Activated naive CD8-positive, alpha-beta T cell treated with anti-CD3 and anti-CD28 coated beads for 36 hours (primary cell): ENCODE results near the gene ZNF280C. TPM values are rescaled to one million over a fixed set of nuclear protein-coding genes. Genes with fewer than 3 reads are reported as not detected.
A peak's percentile ranks its signal among the peaks of the same experiment; 100 is the strongest.
"Not testable (repeated sequence)": the region's sequence is repeated elsewhere in the genome, so short reads cannot be mapped to it uniquely, and the experiment has no call there.

Source experiments
- DNase-seq: peaks from one replicate; pipeline ENCODE4 v3.0.0; 2021
- H3K27ac Mint-ChIP-seq: one replicate; pipeline ENCODE4 v1.8.0; 2022; ENCODE audit warnings: mild to moderate bottlenecking, moderate library complexity, mixed read lengths
- H3K27me3 Mint-ChIP-seq: one replicate; pipeline ENCODE4 v1.8.0; 2022; ENCODE audit warnings: mild to moderate bottlenecking, mixed read lengths
- H3K36me3 Mint-ChIP-seq: one replicate; pipeline ENCODE4 v1.8.0; 2021; ENCODE audit warnings: mild to moderate bottlenecking, mixed read lengths
- H3K4me1 Mint-ChIP-seq: one replicate; pipeline ENCODE4 v1.8.0; 2021; ENCODE audit warnings: mixed read lengths
- H3K4me3 Mint-ChIP-seq: one replicate; pipeline ENCODE4 v1.8.0; 2022; ENCODE audit warnings: mild to moderate bottlenecking, moderate library complexity, mixed read lengths
- H3K9me3 Mint-ChIP-seq: one replicate; pipeline ENCODE4 v1.8.0; 2022; ENCODE audit warnings: mixed read lengths
- total RNA-seq, 2 experiments: library from RNA; stranded (reverse); gene quantifications; one replicate each; pipeline ENCODE4 v1.2.3, GENCODE V29; 2021

Gene ZNF280C
- total RNA-seq, 2 experiments from 2014 or later, result 5.8 to 6.5 TPM

DNA sequence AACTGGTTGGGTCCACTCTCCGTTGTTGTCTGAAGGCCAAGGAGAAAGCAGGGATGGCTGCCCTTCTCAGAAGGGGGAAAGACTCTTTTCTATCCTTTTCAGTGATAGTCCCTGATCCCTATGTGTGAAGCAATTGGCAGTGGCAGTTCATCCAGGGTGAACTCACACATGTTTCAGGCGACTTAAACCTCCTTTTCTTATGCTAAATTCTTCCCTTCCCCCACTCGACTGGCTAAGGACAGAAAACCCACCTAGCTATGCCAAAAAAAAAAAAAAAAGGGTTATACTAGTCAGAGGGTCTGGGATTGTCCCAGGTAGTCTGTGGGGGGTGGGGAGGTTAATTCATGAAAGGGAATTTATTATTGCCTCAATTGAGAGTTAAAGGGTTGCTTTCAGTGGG lies 12.2 kb upstream of the ZNF280C start:
- no peak overlapping the region for H3K4me3 Mint-ChIP-seq
- DNase-seq, result no peak
- no peak overlapping the region for H3K27ac Mint-ChIP-seq
- no peaks in the 10 kb centered on the region for H3K4me1 Mint-ChIP-seq
- H3K9me3 Mint-ChIP-seq, result no peaks in the 10 kb centered on the region
- H3K36me3 Mint-ChIP-seq, result no peaks in the 10 kb centered on the region
- H3K27me3 Mint-ChIP-seq, result no peaks in the 10 kb centered on the region

DNA sequence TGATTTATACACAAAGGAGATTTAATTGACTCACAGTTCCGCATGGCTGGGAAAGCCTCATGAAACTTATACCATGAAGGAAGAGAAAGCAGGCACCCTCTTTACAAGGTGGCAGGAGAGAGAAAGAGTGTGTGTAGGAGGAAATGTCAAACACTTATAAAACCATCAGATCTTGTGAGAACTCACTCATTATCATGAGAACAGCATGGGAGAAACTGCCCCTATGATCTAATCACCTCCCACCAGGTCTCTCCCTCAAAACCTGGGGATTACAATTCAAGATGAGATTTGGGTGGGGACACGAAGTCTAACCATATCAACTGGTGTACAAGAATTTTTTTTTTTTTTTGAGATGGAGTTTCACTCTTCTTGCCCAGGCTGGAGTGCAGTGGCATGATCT lies 3.6 kb upstream of the ZNF280C start:
- H3K27me3 Mint-ChIP-seq, H3K4me3 Mint-ChIP-seq, DNase-seq, H3K36me3 Mint-ChIP-seq, H3K9me3 Mint-ChIP-seq, H3K27ac Mint-ChIP-seq, H3K4me1 Mint-ChIP-seq: not testable (repeated sequence)

DNA sequence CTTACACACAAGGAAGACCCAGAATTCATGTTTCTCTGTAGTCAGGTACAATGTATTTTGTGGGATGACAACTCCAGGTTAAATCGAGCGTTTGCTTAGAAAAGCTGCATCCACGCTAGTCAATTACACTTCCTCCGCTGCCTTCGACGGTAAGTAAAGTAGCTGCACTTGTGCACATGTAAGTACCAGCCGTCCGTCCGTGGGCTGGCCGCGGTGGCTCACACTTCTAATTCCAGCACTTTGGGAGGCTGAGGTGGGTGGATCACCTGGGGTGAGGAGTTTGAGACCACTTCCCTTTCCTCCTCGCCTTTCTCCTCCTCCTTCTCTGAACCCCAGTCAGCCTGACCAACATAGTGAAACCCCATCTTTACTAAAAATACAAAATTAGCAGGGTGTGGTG lies 692 bp upstream of the ZNF280C start:
- H3K9me3 Mint-ChIP-seq, H3K27ac Mint-ChIP-seq, H3K27me3 Mint-ChIP-seq, DNase-seq, H3K36me3 Mint-ChIP-seq, H3K4me3 Mint-ChIP-seq: not testable (repeated sequence)
- H3K4me1 Mint-ChIP-seq, result peaks cover 10% of the 10 kb centered on the region

DNA sequence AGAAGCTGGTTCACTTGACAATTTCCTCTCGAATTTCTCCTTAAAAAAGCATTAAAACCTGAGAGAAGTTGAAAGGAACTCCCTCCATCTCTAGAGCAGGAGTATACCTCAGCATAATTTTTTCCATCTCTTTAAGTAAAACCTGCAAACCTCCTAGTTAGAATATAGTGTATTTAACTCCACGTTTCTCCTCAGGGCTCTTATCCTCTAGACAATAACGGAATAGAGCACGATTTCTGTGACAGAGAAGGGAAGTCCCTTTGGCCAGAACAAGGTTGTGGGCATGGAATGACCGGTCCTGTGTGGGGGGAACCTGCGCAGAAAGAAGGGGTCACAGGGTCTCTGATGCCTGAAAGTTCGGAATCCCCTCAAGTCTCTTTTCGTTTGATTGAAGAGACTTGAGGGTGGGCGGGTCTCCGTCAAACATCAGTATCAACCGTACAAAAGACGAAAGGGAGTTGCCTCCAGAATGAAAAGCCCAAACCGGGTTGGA lies 697 bp downstream of the ZNF280C start:
- no peaks in the 10 kb centered on the region for H3K36me3 Mint-ChIP-seq
- peak overlapping the region; percentile 85 for H3K27ac Mint-ChIP-seq
- no peak for DNase-seq
- peaks cover 10% of the 10 kb centered on the region for H3K4me1 Mint-ChIP-seq
- H3K9me3 Mint-ChIP-seq, result peaks cover 2% of the 10 kb centered on the region
- peak overlapping the region; percentile 87 for H3K4me3 Mint-ChIP-seq
- no peaks in the 10 kb centered on the region for H3K27me3 Mint-ChIP-seq

DNA sequence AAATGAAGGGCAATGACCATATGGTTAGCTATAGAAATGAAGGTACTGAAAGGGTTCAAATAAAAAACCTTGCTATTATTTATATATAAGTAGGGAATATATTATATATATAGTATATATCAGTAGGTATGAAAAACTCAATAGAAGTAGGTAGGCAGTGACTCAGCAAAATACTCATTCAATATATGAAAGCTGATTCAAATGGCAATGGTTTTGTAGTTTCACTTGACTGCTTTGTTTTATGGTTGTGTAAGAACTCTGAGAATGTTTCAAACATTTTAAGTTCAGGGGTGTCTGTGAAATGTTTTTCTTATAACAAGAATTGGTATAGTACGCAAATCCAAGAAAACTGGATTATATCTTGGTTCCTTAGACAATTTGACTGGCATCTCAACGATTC lies 4.1 kb downstream of the ZNF280C start:
- DNase-seq, result no peak
- no peak overlapping the region for H3K27ac Mint-ChIP-seq
- peaks cover 2% of the 10 kb centered on the region for H3K9me3 Mint-ChIP-seq
- no peak overlapping the region for H3K4me3 Mint-ChIP-seq
- H3K36me3 Mint-ChIP-seq, result peaks cover 3% of the 10 kb centered on the region
- no peaks in the 10 kb centered on the region for H3K27me3 Mint-ChIP-seq
- peaks cover 14% of the 10 kb centered on the region for H3K4me1 Mint-ChIP-seq

DNA sequence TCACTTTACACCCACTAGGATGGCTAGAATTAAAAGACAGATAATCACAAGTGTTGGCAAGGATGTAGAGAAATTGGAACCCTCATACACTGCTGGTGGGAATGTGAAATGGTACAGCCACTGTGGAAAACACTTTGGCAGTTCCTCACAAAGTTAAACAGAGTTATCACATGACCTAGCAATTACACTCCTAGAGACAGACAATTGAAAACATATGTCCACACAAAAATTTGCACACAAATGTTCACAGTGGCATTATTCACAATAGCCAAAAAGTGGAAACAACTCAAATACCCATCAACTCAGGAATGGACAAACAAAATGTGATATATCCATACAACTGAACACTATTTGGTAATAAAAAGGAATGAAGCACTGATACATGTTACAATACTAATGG lies 5.7 kb downstream of the ZNF280C start:
- peaks cover 3% of the 10 kb centered on the region for H3K36me3 Mint-ChIP-seq
- H3K27me3 Mint-ChIP-seq, result no peaks in the 10 kb centered on the region
- no peak for DNase-seq
- no peak overlapping the region for H3K27ac Mint-ChIP-seq
- no peak overlapping the region for H3K4me3 Mint-ChIP-seq
- no peaks in the 10 kb centered on the region for H3K9me3 Mint-ChIP-seq
- H3K4me1 Mint-ChIP-seq, result peaks cover 14% of the 10 kb centered on the region

DNA sequence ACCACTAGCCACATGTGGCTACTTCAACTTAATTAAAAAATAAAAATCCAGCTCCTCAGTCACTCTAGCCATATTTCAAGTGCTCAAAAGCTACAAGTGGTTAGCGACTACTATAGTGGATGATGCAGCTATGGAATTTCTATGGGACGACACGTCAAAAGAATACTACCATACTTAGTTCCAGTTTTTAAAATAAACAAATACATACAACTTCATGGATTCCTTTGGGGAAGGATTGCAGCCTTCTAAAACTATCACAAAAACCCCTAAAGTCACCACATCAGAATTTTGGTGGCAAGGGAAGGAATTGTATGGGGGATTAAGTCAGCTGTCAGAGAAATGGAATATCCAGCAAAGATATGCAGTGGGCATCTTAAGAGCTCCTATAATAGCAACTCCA lies 6.5 kb downstream of the ZNF280C start:
- no peak for DNase-seq
- no peaks in the 10 kb centered on the region for H3K9me3 Mint-ChIP-seq
- H3K4me1 Mint-ChIP-seq, result peaks cover 10% of the 10 kb centered on the region
- H3K27ac Mint-ChIP-seq, result no peak overlapping the region
- H3K36me3 Mint-ChIP-seq, result peaks cover 3% of the 10 kb centered on the region
- H3K4me3 Mint-ChIP-seq, result no peak overlapping the region
- no peaks in the 10 kb centered on the region for H3K27me3 Mint-ChIP-seq

DNA sequence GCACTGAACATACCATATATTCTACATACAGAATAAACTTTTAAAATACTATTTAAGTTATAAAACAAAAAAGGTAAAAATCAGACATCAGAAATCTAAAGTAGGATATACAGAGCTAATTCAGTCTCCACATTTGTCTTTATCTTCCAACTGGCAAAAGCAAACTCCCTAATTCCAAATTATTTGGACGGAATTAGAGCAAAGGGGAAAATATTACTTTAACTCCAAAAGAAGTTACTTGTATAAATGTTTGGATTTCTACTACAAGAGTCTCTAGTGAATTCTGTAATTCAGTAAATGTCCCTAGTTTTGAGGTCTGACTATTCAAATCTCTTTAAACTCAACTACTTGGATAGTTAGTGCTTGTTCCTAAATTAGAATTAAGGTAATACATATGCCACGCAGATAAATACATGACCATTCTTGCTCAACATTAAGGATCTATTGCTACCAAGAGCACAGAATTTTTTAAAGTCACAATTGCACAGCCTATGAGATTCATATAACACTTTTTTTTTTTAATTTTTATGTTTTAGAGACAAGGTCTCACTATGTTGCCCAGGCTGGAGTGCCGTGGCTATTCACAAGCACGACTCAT lies 7.3 kb downstream of the ZNF280C start:
- H3K27ac Mint-ChIP-seq, result no peak overlapping the region

DNA sequence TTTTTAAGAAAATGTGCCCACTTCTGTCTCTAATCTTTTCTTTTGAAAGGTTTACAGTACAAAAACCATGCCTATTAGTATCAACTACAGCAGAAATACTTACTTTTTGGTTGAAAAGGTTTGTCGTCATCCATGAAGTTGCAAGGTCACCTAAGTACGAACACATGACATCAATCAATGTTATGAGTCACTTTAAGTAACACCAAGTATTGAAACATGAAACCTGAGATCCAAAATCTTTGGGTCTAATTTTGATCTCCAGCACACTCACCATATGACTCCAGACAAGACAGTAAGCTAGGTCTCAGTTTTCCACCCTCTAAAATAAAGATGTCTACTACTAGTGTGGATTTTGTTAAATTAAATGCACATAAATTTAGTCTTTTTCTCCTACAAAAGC lies 8.4 kb downstream of the ZNF280C start:
- Mint-ChIP-seq H3K27ac (no peak overlapping the region), H3K9me3 (no peaks in the 10 kb centered on the region), H3K4me3 (no peak overlapping the region), H3K36me3 (peaks cover 3% of the 10 kb centered on the region), H3K4me1 (peaks cover 3% of the 10 kb centered on the region), H3K27me3 (no peaks in the 10 kb centered on the region)
- DNase-seq, result no peak

More for the DNA sequence above, 7.3 kb downstream of the ZNF280C start:
- no peaks in the 10 kb centered on the region for H3K27me3 Mint-ChIP-seq
- DNase-seq, result no peak
- peaks cover 3% of the 10 kb centered on the region for H3K36me3 Mint-ChIP-seq
- no peaks in the 10 kb centered on the region for H3K9me3 Mint-ChIP-seq
- no peak overlapping the region for H3K4me3 Mint-ChIP-seq
- peaks cover 10% of the 10 kb centered on the region for H3K4me1 Mint-ChIP-seq

DNA sequence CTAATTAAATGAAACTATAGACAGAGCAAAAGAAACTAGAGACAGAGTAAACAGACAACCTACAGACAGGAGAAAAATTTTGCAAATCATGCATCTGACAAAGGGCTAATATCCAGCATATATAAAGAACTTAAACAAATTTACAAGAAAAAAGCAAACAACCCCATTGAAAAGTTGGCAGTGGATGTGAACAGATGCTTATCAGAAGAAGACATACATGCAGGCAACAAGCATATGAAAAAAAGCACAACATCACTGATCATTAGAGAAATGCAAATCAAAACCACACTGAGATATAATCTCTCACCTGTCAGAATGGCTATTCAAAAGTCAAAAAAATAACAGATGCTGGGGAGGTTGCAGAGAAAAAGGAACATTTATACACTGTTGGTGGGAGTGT lies 14.8 kb downstream of the ZNF280C start:
- Mint-ChIP-seq H3K4me3 (no peak overlapping the region), H3K27me3 (no peaks in the 10 kb centered on the region), H3K4me1 (peaks cover 16% of the 10 kb centered on the region), H3K27ac (no peak overlapping the region), H3K36me3 (peaks cover 14% of the 10 kb centered on the region), H3K9me3 (no peaks in the 10 kb centered on the region)
- no peak for DNase-seq

DNA sequence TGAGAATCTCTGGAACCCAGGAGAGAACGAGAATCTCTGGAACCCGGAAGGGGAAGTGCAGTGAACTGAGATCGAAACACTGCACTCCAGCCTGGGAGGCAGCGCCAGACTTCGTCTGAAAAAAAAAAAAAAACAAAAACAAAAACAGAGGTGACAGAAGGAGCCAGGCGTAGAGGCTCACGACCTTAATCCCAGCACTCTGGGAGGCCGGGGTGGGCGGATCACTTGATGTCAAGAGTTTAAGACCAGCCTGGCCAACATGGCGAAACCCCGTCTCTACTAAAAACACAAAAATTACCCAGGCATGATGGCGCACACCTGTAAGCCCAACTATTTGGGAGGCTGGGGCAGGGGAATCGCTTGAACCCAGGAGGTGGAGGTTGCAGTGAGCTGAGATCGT lies 17.0 kb downstream of the ZNF280C start:
- no peak overlapping the region for H3K27ac Mint-ChIP-seq
- no peak for DNase-seq
- no peaks in the 10 kb centered on the region for H3K9me3 Mint-ChIP-seq
- H3K4me3 Mint-ChIP-seq, result no peak overlapping the region
- no peaks in the 10 kb centered on the region for H3K27me3 Mint-ChIP-seq
- H3K4me1 Mint-ChIP-seq, result peaks cover 16% of the 10 kb centered on the region
- peaks cover 15% of the 10 kb centered on the region for H3K36me3 Mint-ChIP-seq

DNA sequence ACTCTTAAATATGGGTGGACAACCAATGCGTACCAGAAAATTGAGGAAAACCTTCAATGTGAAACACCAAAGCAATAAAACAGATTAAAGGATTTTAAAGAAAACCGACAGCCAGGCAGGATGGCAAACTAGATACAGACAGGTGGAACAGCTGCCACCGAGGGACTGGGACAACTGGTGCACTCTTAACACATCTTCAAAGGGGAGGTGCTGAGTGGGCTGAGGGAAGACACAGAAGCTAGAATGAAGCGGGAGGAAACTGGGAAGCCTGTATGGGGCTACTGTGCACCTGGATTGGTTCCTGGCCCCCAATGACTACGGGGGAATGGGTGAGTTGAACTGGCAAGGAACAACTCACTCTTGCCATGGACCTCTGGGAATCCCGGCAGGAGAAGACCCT lies 20.7 kb downstream of the ZNF280C start:
- Mint-ChIP-seq H3K27ac (no peak overlapping the region), H3K36me3 (peaks cover 5% of the 10 kb centered on the region), H3K9me3 (no peaks in the 10 kb centered on the region), H3K27me3 (no peaks in the 10 kb centered on the region), H3K4me1 (peaks cover 7% of the 10 kb centered on the region), H3K4me3 (no peak overlapping the region)
- no peak for DNase-seq

DNA sequence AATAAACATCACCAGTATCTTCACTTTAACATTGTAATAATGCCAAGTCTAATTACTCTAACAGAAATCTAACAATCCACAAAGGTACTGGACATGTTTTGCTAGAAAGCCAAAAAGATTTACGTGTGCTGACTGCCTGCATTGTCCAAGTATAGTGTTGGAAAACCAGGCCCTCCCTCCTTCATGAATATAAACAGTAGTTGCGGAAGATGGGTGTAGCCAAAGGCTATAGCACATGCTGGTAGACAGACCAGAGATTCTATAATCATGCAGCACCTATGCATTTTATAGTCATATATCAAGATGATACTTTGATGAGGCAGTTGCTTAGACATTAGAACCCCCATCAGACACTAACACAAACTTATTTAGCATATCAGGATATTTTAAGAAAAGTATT lies 22.6 kb downstream of the ZNF280C start:
- no peaks in the 10 kb centered on the region for H3K27me3 Mint-ChIP-seq
- peaks cover 6% of the 10 kb centered on the region for H3K4me1 Mint-ChIP-seq
- DNase-seq, result no peak
- H3K9me3 Mint-ChIP-seq, result no peaks in the 10 kb centered on the region
- H3K36me3 Mint-ChIP-seq, result peaks cover 5% of the 10 kb centered on the region
- H3K4me3 Mint-ChIP-seq, result no peak overlapping the region
- no peak overlapping the region for H3K27ac Mint-ChIP-seq

DNA sequence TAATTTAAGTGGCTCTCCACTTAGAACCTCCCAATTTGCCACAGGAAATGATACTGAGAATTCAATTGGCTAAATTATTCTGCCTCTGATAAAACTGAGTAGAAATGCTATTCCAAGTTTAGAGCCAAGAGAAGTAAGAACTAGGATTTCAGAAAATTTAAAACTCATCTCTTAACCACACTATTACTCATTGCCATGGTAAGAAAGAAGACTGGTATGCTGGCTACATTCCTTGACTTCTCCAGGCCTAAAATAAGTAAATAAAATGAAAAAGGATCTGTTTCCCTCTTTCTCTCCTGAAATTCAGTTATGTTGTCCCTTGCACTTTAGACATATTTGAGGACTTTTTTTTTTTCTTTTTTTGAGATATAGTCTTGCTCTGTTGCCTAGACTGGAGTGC lies 23.3 kb downstream of the ZNF280C start:
- Mint-ChIP-seq H3K4me1 (peaks cover 5% of the 10 kb centered on the region), H3K9me3 (no peaks in the 10 kb centered on the region), H3K36me3 (peaks cover 5% of the 10 kb centered on the region), H3K27ac (no peak overlapping the region), H3K4me3 (no peak overlapping the region), H3K27me3 (no peaks in the 10 kb centered on the region)
- DNase-seq, result no peak

DNA sequence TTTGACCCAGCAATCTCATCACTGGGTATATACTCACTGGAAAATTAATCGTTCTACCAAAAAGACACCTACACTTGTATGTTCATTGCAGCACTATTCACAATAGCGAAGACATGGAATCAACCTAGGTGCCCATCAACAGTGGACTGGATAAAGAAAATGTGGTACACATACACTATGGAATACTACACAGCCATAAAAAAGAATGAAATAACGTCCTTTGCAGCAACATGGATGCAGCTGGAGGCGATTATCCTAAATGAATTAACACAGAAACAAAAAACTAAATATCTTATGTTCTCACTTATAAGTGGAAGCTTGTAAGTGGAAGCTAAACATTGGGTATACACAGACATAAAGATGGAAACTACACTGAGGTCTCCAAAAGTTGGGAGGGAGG lies 37.5 kb downstream of the ZNF280C start:
- H3K36me3 Mint-ChIP-seq, H3K27ac Mint-ChIP-seq, DNase-seq, H3K27me3 Mint-ChIP-seq, H3K4me1 Mint-ChIP-seq, H3K9me3 Mint-ChIP-seq, H3K4me3 Mint-ChIP-seq: not testable (repeated sequence)

DNA sequence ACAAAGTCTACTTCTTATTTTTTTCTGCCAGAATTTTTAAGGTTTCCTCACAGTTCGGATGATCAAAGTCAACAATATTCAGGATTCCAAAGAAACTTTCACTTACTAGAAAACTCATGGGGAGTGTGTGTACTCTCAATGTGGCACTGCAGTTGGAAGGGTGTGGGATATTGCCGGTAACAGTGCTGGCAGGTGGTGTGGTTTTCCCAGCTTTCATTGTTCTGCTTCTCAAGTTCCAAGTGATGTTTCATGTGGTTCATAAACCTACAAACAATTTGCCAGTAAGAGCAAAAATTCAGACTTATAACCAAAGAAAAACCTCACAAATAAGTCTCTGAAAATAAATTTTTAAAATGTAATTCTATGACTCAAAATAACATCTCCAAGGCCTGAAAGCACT lies 39.8 kb downstream of the ZNF280C start:
- Mint-ChIP-seq H3K27ac (no peak overlapping the region), H3K4me3 (no peak overlapping the region), H3K27me3 (no peaks in the 10 kb centered on the region), H3K4me1 (no peaks in the 10 kb centered on the region), H3K9me3 (no peaks in the 10 kb centered on the region), H3K36me3 (peaks cover 5% of the 10 kb centered on the region)
- no peak for DNase-seq
